SH-SY5Y (cell line): ENCODE measurements around the gene LARGE1.

Experiments used
- GATA2 ChIP-seq: IDR thresholded peaks from 2 replicates; pipeline ENCODE4 v1.6.1; 2011; ENCODE audit warnings: mild to moderate bottlenecking, low read depth, low read length
- GATA3 ChIP-seq: IDR thresholded peaks from 2 replicates; pipeline ENCODE4 v1.6.1; 2011; ENCODE audit warnings: low read depth, mild to moderate bottlenecking, low read length, moderate library complexity

GRCh38 chr22:33569559-33569958 lies 350.7 kb downstream of the LARGE1 start:
- TF ChIP-seq GATA2 (no peak), GATA3 (no peak)
